ENCODE results near the gene SYMPK. TPM values are rescaled to one million over a fixed set of nuclear protein-coding genes. Genes with fewer than 3 reads are reported as not detected.

The SYMPK gene
- total RNA-seq, 8 experiments from 2014 or later, result 22.2 to 87.8 (median 39.2) TPM

Other genes with a start within 250 kb of the SYMPK start
- 10 to 100 TPM; 11.7 to 49.2 (median 24.6) TPM for gene EML2, start 223.8 kb downstream of the SYMPK start, total RNA-seq
- gene GIPR, start 194.9 kb downstream of the SYMPK start, total RNA-seq, result 1 to 10 TPM in 6 of 8 experiments, under 1 TPM in 2; 0.20 to 8.7 (median 3.9) TPM
- gene SNRPD2, start 171.2 kb downstream of the SYMPK start, total RNA-seq, result 100 to 1,000 TPM; 501 to 723 (median 595) TPM
- 10 to 100 TPM in 1 of 8 experiments, 1 to 10 TPM in 7; 3.7 to 18.1 (median 6.4) TPM for gene QPCTL, start 170.5 kb downstream of the SYMPK start, total RNA-seq
- 10 to 100 TPM in 3 of 8 experiments, 1 to 10 TPM in 5; 6.4 to 24.3 (median 8.9) TPM for gene FBXO46, start 132.3 kb downstream of the SYMPK start, total RNA-seq
- gene MEIOSIN, start 129.7 kb downstream of the SYMPK start, total RNA-seq, result under 1 TPM in 2 of 8 experiments, not detected in 6; 0.09 to 0.24 TPM
- gene SIX5, start 93.9 kb downstream of the SYMPK start, total RNA-seq, result 10 to 100 TPM in 1 of 8 experiments, 1 to 10 TPM in 7; 2.5 to 12.9 (median 5.5) TPM
- 10 to 100 TPM; 18.8 to 41.5 (median 26.9) TPM for gene DMPK, start 80.7 kb downstream of the SYMPK start, total RNA-seq
- gene DMWD, start 70.3 kb downstream of the SYMPK start, total RNA-seq, result 10 to 100 TPM; 16.5 to 50.5 (median 32.9) TPM
- gene RSPH6A, start 47.8 kb downstream of the SYMPK start, total RNA-seq, result under 1 TPM in 6 of 8 experiments, not detected in 2; 0.18 to 0.76 (median 0.21) TPM
- under 1 TPM in 6 of 8 experiments, not detected in 2; 0.13 to 0.84 (median 0.42) TPM for gene FOXA3, start 1.2 kb upstream of the SYMPK start, total RNA-seq
- 10 to 100 TPM; 10.4 to 20.5 (median 18.7) TPM for gene IRF2BP1, start 23.0 kb upstream of the SYMPK start, total RNA-seq
- gene MYPOP, start 39.5 kb upstream of the SYMPK start, total RNA-seq, result 1 to 10 TPM; 2.1 to 6.1 (median 2.6) TPM
- under 1 TPM in 3 of 8 experiments, not detected in 5; 0.05 to 0.85 (median 0.18) TPM for gene NANOS2, start 51.6 kb upstream of the SYMPK start, total RNA-seq
- gene NOVA2, start 110.7 kb upstream of the SYMPK start, total RNA-seq, result 10 to 100 TPM in 4 of 8 experiments, 1 to 10 TPM in 1, under 1 TPM in 3; 0.09 to 23.5 (median 11.0) TPM
- 10 to 100 TPM in 2 of 8 experiments, 1 to 10 TPM in 6; 3.2 to 15.7 (median 5.5) TPM for gene CCDC61, start 132.3 kb upstream of the SYMPK start, total RNA-seq
- gene PGLYRP1, start 159.9 kb upstream of the SYMPK start, total RNA-seq, result under 1 TPM in 2 of 8 experiments, not detected in 6; 0.51 to 0.95 TPM
- 10 to 100 TPM in 1 of 8 experiments, 1 to 10 TPM in 4, under 1 TPM in 3; 0.25 to 19.7 (median 2.0) TPM for gene IGFL4, start 177.9 kb upstream of the SYMPK start, total RNA-seq